K562 (cell line): Measurements from ENCODE around the gene VEGFA. TPM values are rescaled to one million over a fixed set of nuclear protein-coding genes. Genes with fewer than 3 reads are reported as not detected.

Source experiments
- ATAC-seq: fragments of 200-7000 bp; cut with Tn5 transposase; 3 replicates; pipeline ENCODE4 v1.9.1; 2020; ENCODE audit warnings: moderate library complexity
- BruUV-seq: library from RNA; stranded (reverse); fragments of 400-500 nt; replicated peaks from 2 replicates; lab custom pipeline; 2021; lab: Mats Ljungman, UMichigan
- CTCF ChIA-PET: fragments of 300-600 bp; formaldehyde crosslinking; extraction: SDS; loops from one replicate; lab custom pipeline; 2021; ENCODE audit warnings: low intra/inter-chr PET ratio; lab: Yijun Ruan, JAX
- POLR2A ChIA-PET: fragments of 300-600, 350-650 bp; sonication (Branson Sonifier 250); formaldehyde crosslinking; extraction: SDS; loops from one replicate; lab custom pipeline; 2021; ENCODE audit warnings: antibody characterized with exemption, inconsistent platforms; lab: Yijun Ruan, JAX
- DNase-seq, 4 experiments: peaks; one replicate each; pipeline versions ENCODE4 v3.0.0 to v3.0.0-alpha.2; 2011 to 2018; ENCODE audit warnings: low spot score in 3 of 4, mixed read lengths in 3 of 4; ENCODE audit errors: extremely low read depth in 1 of 4
- FAIRE-seq: peaks from 2 replicates; lab custom pipeline; 2011; peaks lifted over from hg19 to GRCh38; lab: Jason Lieb, UNC
- H2AFZ ChIP-seq: 2 replicates; pipeline ENCODE4 v1.6.0; 2011; ENCODE audit warnings: low read depth, low read length, control low read depth, inconsistent platforms
- H3K27ac ChIP-seq: fragments of 200-600 bp; 3 replicates; pipeline ENCODE4 v1.8.0; 2011; ENCODE audit warnings: low read depth, mild to moderate bottlenecking, control low read depth, inconsistent platforms, low read length, moderate library complexity, mixed read lengths; ENCODE audit errors: extremely low read depth
- H3K27me3 ChIP-seq, 2 experiments: fragments of 300-600 bp in 1 of 2; 2 replicates in 1 of 2; 3 replicates in 1 of 2; pipeline versions ENCODE4 v1.6.0 to v1.8.0; 2011; ENCODE audit warnings: inconsistent platforms in 2 of 2, low read length in 2 of 2, mild to moderate bottlenecking in 1 of 2, mixed read lengths in 1 of 2, moderate library complexity in 1 of 2; ENCODE audit not compliant: control insufficient read depth in 2 of 2, insufficient read depth in 2 of 2
- H3K36me3 ChIP-seq: fragments of 300-600 bp; 3 replicates; pipeline ENCODE4 v1.8.0; 2011; ENCODE audit warnings: mild to moderate bottlenecking, low read length, inconsistent platforms; ENCODE audit not compliant: control insufficient read depth, insufficient read depth
- H3K4me1 ChIP-seq, 2 experiments: fragments of 200-600 bp in 1 of 2; replicated peaks in 1 of 2; 2 replicates in 1 of 2; 3 replicates in 1 of 2; pipeline versions ENCODE4 v1.5.1 to v1.8.0; 2011; ENCODE audit warnings: inconsistent platforms in 2 of 2, low read length in 2 of 2, mild to moderate bottlenecking in 1 of 2, mixed read lengths in 1 of 2, moderate library complexity in 1 of 2; ENCODE audit not compliant: control insufficient read depth in 2 of 2, insufficient read depth in 2 of 2
- H3K4me2 ChIP-seq: 2 replicates; pipeline ENCODE4 v1.6.1; 2011; ENCODE audit warnings: low read length, control low read depth, inconsistent platforms, mixed read lengths; ENCODE audit not compliant: insufficient read depth
- H3K4me3 ChIP-seq: fragments of 200-600 bp; sonication (generic), shearing (Covaris generic); 2 replicates; pipeline ENCODE4 v1.5.1; 2016; ENCODE audit warnings: control low read depth, inconsistent platforms
- H3K79me2 ChIP-seq: fragments of 200-600 bp; 3 replicates; pipeline ENCODE4 v1.8.0; 2011; ENCODE audit warnings: low read length, inconsistent platforms; ENCODE audit not compliant: control insufficient read depth, insufficient read depth
- H3K9ac ChIP-seq, 2 experiments: 2 replicates each; pipeline versions ENCODE4 v1.6.0 to v1.6.1; 2011; ENCODE audit warnings: low read depth in 2 of 2, low read length in 2 of 2, control low read depth in 1 of 2, inconsistent platforms in 1 of 2, mild to moderate bottlenecking in 1 of 2, mixed read lengths in 1 of 2; ENCODE audit not compliant: insufficient read depth in 1 of 2
- H3K9me1 ChIP-seq: one replicate; pipeline ENCODE4 v1.6.0; 2011; ENCODE audit warnings: inconsistent platforms, mild to moderate bottlenecking, low read length, moderate library complexity; ENCODE audit not compliant: control insufficient read depth, insufficient read depth
- H3K9me3 ChIP-seq: replicated peaks from 2 replicates; pipeline ENCODE4 v1.5.1; 2011; ENCODE audit warnings: low read depth, low read length, inconsistent platforms; ENCODE audit not compliant: control insufficient read depth, insufficient read depth
- H4K20me1 ChIP-seq: replicated peaks from 2 replicates; pipeline ENCODE4 v1.6.1; 2011; ENCODE audit warnings: low read length, inconsistent platforms, mixed read lengths; ENCODE audit not compliant: control insufficient read depth, insufficient read depth
- BRD9 ChIP-seq: fragments of 450-650 bp; IDR thresholded peaks from 2 replicates; pipeline ENCODE4 v1.6.1; 2018; ENCODE audit warnings: low read depth; ENCODE audit not compliant: partially characterized antibody
- C11orf30 ChIP-seq: fragments of 450-650 bp; IDR thresholded peaks from 2 replicates; pipeline ENCODE4 v1.6.1; 2016; ENCODE audit warnings: low read depth, mild to moderate bottlenecking
- FOSL1 ChIP-seq: fragments of 200-800 bp; sonication (Bioruptor generic); conservative IDR thresholded peaks from 2 replicates; pipeline ENCODE4 v1.6.1; 2016; ENCODE audit warnings: missing genetic modification characterization, missing compliant biosample characterization
- MAFK ChIP-seq: IDR thresholded peaks from 2 replicates; pipeline ENCODE4 v1.6.1; 2011; ENCODE audit warnings: low read length, improper control_type of control experiment
- MCM5 ChIP-seq: fragments of 450-650 bp; IDR thresholded peaks from 2 replicates; pipeline ENCODE4 v1.6.1; 2016; ENCODE audit warnings: low read depth
- NFE2 ChIP-seq: IDR thresholded peaks from 2 replicates; pipeline ENCODE4 v1.6.1; 2014; ENCODE audit warnings: antibody characterized with exemption, low read depth
- POLR2A ChIP-seq: fragments of 450-650 bp; conservative IDR thresholded peaks from 2 replicates; pipeline ENCODE4 v1.6.1; 2016
- RB1 ChIP-seq: fragments of 450-650 bp; IDR thresholded peaks from 2 replicates; pipeline ENCODE4 v1.6.1; 2017; ENCODE audit warnings: low read depth, mild to moderate bottlenecking
- TAF15 ChIP-seq: fragments of 200-400 bp; formaldehyde crosslinking; IDR thresholded peaks from 2 replicates; pipeline ENCODE4 v1.6.1; 2017; ENCODE audit warnings: mild to moderate bottlenecking, low read depth, low read length, moderate library complexity
- TCF3 ChIP-seq: sonication (generic); formaldehyde crosslinking; IDR thresholded peaks from 2 replicates; pipeline ENCODE4 v1.4.0; 2020; ENCODE audit warnings: mild to moderate bottlenecking, missing genetic modification reagents
- U2AF1 ChIP-seq: fragments of 200-400 bp; formaldehyde crosslinking; optimal IDR thresholded peaks from 2 replicates; pipeline ENCODE3; 2017; ENCODE audit warnings: mild to moderate bottlenecking, low read depth, low read length, moderate library complexity
- XRCC3 ChIP-seq: fragments of 450-650 bp; IDR thresholded peaks from 2 replicates; pipeline ENCODE4 v1.6.1; 2017; ENCODE audit warnings: mild to moderate bottlenecking, moderate library complexity
- XRCC4 ChIP-seq: IDR thresholded peaks from one replicate; pipeline ENCODE4 v1.6.1; 2011; ENCODE audit not compliant: insufficient read depth, insufficient read length; ENCODE audit errors: extremely low read depth
- ZC3H11A ChIP-seq: IDR thresholded peaks from 2 replicates; pipeline ENCODE4 v1.6.1; 2012; ENCODE audit warnings: low read depth, low read length, improper control_type of control experiment
- ZNF24 ChIP-seq: fragments of 450-650 bp; IDR thresholded peaks from 2 replicates; pipeline ENCODE4 v1.6.1; 2016
- ZNF589 ChIP-seq: fragments of 200-800 bp; sonication (Bioruptor generic); IDR thresholded peaks from 2 replicates; pipeline ENCODE4 v1.6.1; 2016; ENCODE audit warnings: low read depth, missing genetic modification characterization, missing compliant biosample characterization
- ZNF778 ChIP-seq: fragments of 450-650 bp; formaldehyde crosslinking; IDR thresholded peaks from 2 replicates; pipeline ENCODE4 v1.4.0; 2020; ENCODE audit warnings: mild to moderate bottlenecking, moderate library complexity
- WGBS: fragments of 100-300 bp; shearing (Covaris generic); methylation state at CpG from one replicate; pipeline ENCODE4 v1.1.6; 2016; ENCODE audit warnings: low coverage, mixed read lengths; ENCODE audit not compliant: insufficient coverage; ENCODE audit errors: missing lambda C conversion rate; 5-methylcytosine and 5-hydroxymethylcytosine counted together
- in situ Hi-C: fragments of 300-500 bp; cut with MboI; formaldehyde crosslinking; loops from 4 replicates; pipeline ENCODE4 v1.15.0; 2018; ENCODE audit warnings: inconsistent platforms, mixed read lengths
- intact Hi-C: fragments of 100-400 bp; cut with micrococcal nuclease; formaldehyde crosslinking; loops from 2 replicates; pipeline ENCODE4 v1.14.2; 2022
- polyA plus RNA-seq, 8 experiments: library from polyadenylated mRNA; depleted of rRNA in 4 of 8; stranded (reverse) in 5 of 8; unstranded in 3 of 8; fragments of >200 nt; fragmentation: Nextera tagmentation in 2 of 8; fragmentation: Illumina TruSeq in 1 of 8; extraction: Ambion mirVana in 2 of 8; extraction: Trizol in 1 of 8; gene quantifications; 2 replicates each; pipeline versions ENCODE4 v1.2.1 to v1.2.3, GENCODE V29; 2011 to 2014; ENCODE audit warnings: inconsistent platforms in 1 of 8, missing spikeins in 1 of 8
- total RNA-seq, 7 experiments: library from RNA; depleted of rRNA in 6 of 7; stranded (reverse); fragments of >200 nt in 6 of 7; fragmentation: Illumina TruSeq in 2 of 7; extraction: Trizol in 2 of 7; gene quantifications; 2 replicates each; pipeline versions ENCODE4 v1.2.1 to v1.2.3, GENCODE V29; 2011 to 2021; ENCODE audit warnings: low replicate concordance in 1 of 7
- TF ChIP-seq, protein P1 (sequence below): fragments of 250-450 bp; sonication (Bioruptor Pico); IDR thresholded peaks from 2 replicates; pipeline ENCODE4 v1.8.0; 2021; ENCODE audit warnings: moderate library complexity, mild to moderate bottlenecking, inconsistent platforms
- TF ChIP-seq, protein P2 (sequence below), 2 experiments: fragments of 450-650 bp in 1 of 2; IDR thresholded peaks; 2 replicates each; pipeline ENCODE4 v1.6.1; 2011 to 2017; ENCODE audit warnings: low read depth in 2 of 2, antibody characterized with exemption in 1 of 2, borderline replicate concordance in 1 of 2, low read length in 1 of 2, mild to moderate bottlenecking in 1 of 2, mixed read lengths in 1 of 2; ENCODE audit not compliant: control insufficient read depth in 1 of 2

VEGFA gene
- total and polyA plus RNA-seq, 9 of the 15 experiments (the other 6 are each of a cell fraction or from before 2014, with no cell fraction given), result 14.0 to 271 (median 124) TPM

DNA sequence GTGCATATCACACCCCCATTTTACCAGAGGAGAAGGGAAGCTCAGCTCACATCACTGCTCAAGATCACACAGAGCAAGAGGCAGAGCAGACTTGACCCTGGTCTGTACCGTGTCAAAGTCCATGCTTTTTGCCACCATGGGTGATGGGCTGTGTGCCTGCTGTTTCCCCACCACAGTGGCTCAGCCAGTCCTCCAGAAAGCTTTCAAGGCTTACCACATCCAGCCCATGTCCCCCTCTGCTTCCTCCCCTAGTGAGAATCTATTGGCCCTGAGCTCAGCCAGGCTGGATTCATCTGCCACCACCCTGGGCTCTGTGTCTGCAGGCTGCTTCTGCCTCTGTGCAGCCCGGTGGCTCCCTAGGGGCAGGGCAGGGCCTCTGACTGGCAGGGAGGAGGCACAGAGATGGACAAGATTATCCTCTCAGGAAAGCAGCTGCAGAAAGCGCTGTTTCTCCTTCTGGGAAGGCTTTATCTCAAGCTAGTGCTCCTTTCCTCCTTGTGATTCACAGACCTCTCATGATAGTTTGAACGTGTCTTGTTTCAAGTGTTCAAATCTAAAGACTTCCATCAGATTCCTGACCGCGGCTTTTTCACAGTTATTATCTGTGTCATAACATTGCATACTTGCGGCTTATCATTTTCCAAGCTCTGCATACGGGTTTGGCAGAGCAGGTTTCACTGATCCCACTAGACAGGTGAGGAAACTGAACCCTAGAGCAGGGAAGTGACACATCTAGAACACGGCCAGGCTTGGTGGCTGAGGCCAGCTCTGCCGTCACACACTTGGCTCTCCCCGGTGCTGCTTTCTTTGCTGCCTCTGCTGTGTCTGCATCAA, 37.4 kb downstream of the VEGFA start:
- POLR2A ChIA-PET, result interaction anchor here (0.5 to 1.9 kb wide), 18 partner anchors 10 to 272 kb away, joined by 3 to 13 read pairs (median 4); partner anchors contain the start of gene VEGFA
- H3K27me3 ChIP-seq, result no peaks in the 10 kb centered on the region
- peak overlapping the region; percentile 19; the same call in 1 of the 2 replicates for H3K4me2 ChIP-seq
- H3K79me2 ChIP-seq, result no peaks in the 10 kb centered on the region
- H3K9me1 ChIP-seq, result peaks cover 2% of the 10 kb centered on the region
- WGBS, result 2% methylated on average over 11 of the region's 11 CpGs
- H3K4me3 ChIP-seq, result no peak overlapping the region
- peaks cover 9% of the 10 kb centered on the region for H4K20me1 ChIP-seq
- peak; percentile 85 for FAIRE-seq
- peak in 2 of 4 experiments; percentile 48 to 69 for DNase-seq
- no TSS peak for BruUV-seq
- H3K27ac ChIP-seq, result no peak overlapping the region
- peaks cover 29 to 40% of the 10 kb centered on the region in 2 experiments for H3K4me1 ChIP-seq
- CTCF ChIA-PET, result interaction anchor here (0.5 to 0.9 kb wide), 2 partner anchors 14 to 1221 kb away, joined by 3 to 4 read pairs; no protein-coding TSS in a partner anchor
- peak overlapping the region; percentile 11 for H2AFZ ChIP-seq
- no peaks in the 10 kb centered on the region for H3K9me3 ChIP-seq
- intact Hi-C loops, result loop anchor here (2.0 kb wide), 1 partner anchor 21 kb away; no protein-coding TSS in a partner anchor
- in situ Hi-C loops, result no loop called here
- peak overlapping the region in 1 of 2 experiments; percentile 78; a peak in 2 of 4 replicates for H3K9ac ChIP-seq
- no peaks in the 10 kb centered on the region for H3K36me3 ChIP-seq
- ATAC-seq, result peak; percentile 68
- TF ChIP-seq POLR2A (no peak), TCF3 (peak; percentile 78), NFE2 (0 out of 2 replicates have a peak, but pooled peaks have one; percentile 7), ZNF589 (CRISPR knock-in tag) (no peak), MAFK (no peak), RB1 (no peak), ZNF778 (CRISPR knock-in tag) (no peak), MCM5 (no peak), ZC3H11A (no peak), FOSL1 (tag) (peak; percentile 91), XRCC3 (no peak), ZNF24 (no peak), XRCC4 (no peak), TAF15 (no peak), U2AF1 (no peak), C11orf30 (no peak), BRD9 (no peak)
- TF ChIP-seq, protein P1, sequence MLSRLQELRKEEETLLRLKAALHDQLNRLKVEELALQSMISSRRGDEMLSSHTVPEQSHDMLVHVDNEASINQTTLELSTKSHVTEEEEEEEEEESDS (CRISPR knock-in tag), result no peak
- TF ChIP-seq, protein P2, sequence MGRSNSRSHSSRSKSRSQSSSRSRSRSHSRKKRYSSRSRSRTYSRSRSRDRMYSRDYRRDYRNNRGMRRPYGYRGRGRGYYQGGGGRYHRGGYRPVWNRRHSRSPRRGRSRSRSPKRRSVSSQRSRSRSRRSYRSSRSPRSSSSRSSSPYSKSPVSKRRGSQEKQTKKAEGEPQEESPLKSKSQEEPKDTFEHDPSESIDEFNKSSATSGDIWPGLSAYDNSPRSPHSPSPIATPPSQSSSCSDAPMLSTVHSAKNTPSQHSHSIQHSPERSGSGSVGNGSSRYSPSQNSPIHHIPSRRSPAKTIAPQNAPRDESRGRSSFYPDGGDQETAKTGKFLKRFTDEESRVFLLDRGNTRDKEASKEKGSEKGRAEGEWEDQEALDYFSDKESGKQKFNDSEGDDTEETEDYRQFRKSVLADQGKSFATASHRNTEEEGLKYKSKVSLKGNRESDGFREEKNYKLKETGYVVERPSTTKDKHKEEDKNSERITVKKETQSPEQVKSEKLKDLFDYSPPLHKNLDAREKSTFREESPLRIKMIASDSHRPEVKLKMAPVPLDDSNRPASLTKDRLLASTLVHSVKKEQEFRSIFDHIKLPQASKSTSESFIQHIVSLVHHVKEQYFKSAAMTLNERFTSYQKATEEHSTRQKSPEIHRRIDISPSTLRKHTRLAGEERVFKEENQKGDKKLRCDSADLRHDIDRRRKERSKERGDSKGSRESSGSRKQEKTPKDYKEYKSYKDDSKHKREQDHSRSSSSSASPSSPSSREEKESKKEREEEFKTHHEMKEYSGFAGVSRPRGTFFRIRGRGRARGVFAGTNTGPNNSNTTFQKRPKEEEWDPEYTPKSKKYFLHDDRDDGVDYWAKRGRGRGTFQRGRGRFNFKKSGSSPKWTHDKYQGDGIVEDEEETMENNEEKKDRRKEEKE (IDR thresholded peaks at IDR 0.05; ENCODE audit: borderline replicate concordance in 1 of 2, control insufficient read depth in 1 of 2, low read depth in 2 of 2, low read length in 1 of 2), result no peak
